OCI-LY3 (cell line): ENCODE data around the gene PLEKHA4.
A peak's percentile ranks its signal among the peaks of the same experiment; 100 is the strongest.

ENCODE experiments used
- H2AFZ ChIP-seq: fragments of 200-600, 300-600 bp; shearing (Covaris generic); 2 replicates; pipeline ENCODE4 v1.6.0; 2014; ENCODE audit warnings: antibody characterized with exemption, low read depth, low read length
- H3K27ac ChIP-seq: fragments of 200-600, 300-600 bp; sonication (generic); 2 replicates; pipeline ENCODE4 v1.5.1; 2014; ENCODE audit warnings: mild to moderate bottlenecking, low read length, moderate library complexity, mixed read lengths
- H3K27me3 ChIP-seq: fragments of 200-600, 300-600 bp; sonication (generic); 2 replicates; pipeline ENCODE4 v1.6.1; 2014; ENCODE audit warnings: low read depth, low read length, mixed read lengths
- H3K36me3 ChIP-seq: fragments of 200-600, 300-600 bp; sonication (generic); replicated peaks from 2 replicates; pipeline ENCODE3; 2014; ENCODE audit warnings: low read depth, low read length, mixed read lengths
- H3K4me1 ChIP-seq: fragments of 300-600, 200-600 bp; sonication (generic); 2 replicates; pipeline ENCODE4 v1.6.1; 2014; ENCODE audit warnings: low read length, mixed read lengths
- H3K4me2 ChIP-seq: fragments of 200-600, 300-600 bp; sonication (generic); 2 replicates; pipeline ENCODE4 v1.6.1; 2014; ENCODE audit warnings: low read length, mixed read lengths
- H3K4me3 ChIP-seq: fragments of 300-600, 200-600 bp; sonication (generic); 2 replicates; pipeline ENCODE4 v1.5.1; 2014; ENCODE audit warnings: antibody characterized with exemption, mild to moderate bottlenecking, low read length, moderate library complexity
- H3K79me2 ChIP-seq: fragments of 300-600, 200-600 bp; shearing (Covaris generic); 2 replicates; pipeline ENCODE4 v1.6.1; 2014; ENCODE audit warnings: mild to moderate bottlenecking, low read length, mixed read lengths
- H3K9ac ChIP-seq: fragments of 300-600, 200-600 bp; shearing (Covaris generic); 2 replicates; pipeline ENCODE4 v1.6.0; 2014; ENCODE audit warnings: mild to moderate bottlenecking, low read length, moderate library complexity
- H3K9me3 ChIP-seq: fragments of 200-600, 300-600 bp; shearing (Covaris generic); 2 replicates; pipeline ENCODE4 v1.6.1; 2014; ENCODE audit warnings: low read length, mixed read lengths; ENCODE audit not compliant: insufficient read depth
- H4K20me1 ChIP-seq: fragments of 200-600, 300-600 bp; sonication (generic); 2 replicates; pipeline ENCODE4 v1.6.1; 2016; ENCODE audit warnings: low read length, mixed read lengths; ENCODE audit not compliant: insufficient read depth
- EZH2phosphoT487 ChIP-seq: fragments of 200-600 bp; shearing (Covaris generic); IDR thresholded peaks from 2 replicates; pipeline ENCODE4 v1.6.1; 2018; ENCODE audit warnings: antibody characterized with exemption, mixed run types, low read depth
- TF ChIP-seq, protein P1 (sequence below): fragments of 200-600, 300-600 bp; sonication (generic); IDR thresholded peaks from 2 replicates; pipeline ENCODE4 v1.5.1; 2014; ENCODE audit warnings: antibody characterized with exemption, low read length, low read depth

Gene PLEKHA4

GRCh38 chr19:48867746-48868113 lies 687 bp downstream of the PLEKHA4 start:
- H4K20me1 ChIP-seq, result no peaks in the 10 kb centered on the region
- H3K4me3 ChIP-seq, result peak overlapping the region; percentile 38
- H3K36me3 ChIP-seq, result peaks cover 4% of the 10 kb centered on the region
- peak overlapping the region; percentile 80 for H2AFZ ChIP-seq
- H3K27ac ChIP-seq, result no peak overlapping the region
- H3K4me2 ChIP-seq, result peak overlapping the region; percentile 62
- H3K9ac ChIP-seq, result peak overlapping the region; percentile 44
- peaks cover 4% of the 10 kb centered on the region; the same call in 1 of the 2 replicates for H3K27me3 ChIP-seq
- H3K4me1 ChIP-seq, result peaks cover 38% of the 10 kb centered on the region
- no peaks in the 10 kb centered on the region for H3K9me3 ChIP-seq
- peaks cover 6% of the 10 kb centered on the region for H3K79me2 ChIP-seq
- TF ChIP-seq EZH2phosphoT487, result no peak
- TF ChIP-seq, protein P1, sequence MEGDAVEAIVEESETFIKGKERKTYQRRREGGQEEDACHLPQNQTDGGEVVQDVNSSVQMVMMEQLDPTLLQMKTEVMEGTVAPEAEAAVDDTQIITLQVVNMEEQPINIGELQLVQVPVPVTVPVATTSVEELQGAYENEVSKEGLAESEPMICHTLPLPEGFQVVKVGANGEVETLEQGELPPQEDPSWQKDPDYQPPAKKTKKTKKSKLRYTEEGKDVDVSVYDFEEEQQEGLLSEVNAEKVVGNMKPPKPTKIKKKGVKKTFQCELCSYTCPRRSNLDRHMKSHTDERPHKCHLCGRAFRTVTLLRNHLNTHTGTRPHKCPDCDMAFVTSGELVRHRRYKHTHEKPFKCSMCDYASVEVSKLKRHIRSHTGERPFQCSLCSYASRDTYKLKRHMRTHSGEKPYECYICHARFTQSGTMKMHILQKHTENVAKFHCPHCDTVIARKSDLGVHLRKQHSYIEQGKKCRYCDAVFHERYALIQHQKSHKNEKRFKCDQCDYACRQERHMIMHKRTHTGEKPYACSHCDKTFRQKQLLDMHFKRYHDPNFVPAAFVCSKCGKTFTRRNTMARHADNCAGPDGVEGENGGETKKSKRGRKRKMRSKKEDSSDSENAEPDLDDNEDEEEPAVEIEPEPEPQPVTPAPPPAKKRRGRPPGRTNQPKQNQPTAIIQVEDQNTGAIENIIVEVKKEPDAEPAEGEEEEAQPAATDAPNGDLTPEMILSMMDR, result no peak

DNA sequence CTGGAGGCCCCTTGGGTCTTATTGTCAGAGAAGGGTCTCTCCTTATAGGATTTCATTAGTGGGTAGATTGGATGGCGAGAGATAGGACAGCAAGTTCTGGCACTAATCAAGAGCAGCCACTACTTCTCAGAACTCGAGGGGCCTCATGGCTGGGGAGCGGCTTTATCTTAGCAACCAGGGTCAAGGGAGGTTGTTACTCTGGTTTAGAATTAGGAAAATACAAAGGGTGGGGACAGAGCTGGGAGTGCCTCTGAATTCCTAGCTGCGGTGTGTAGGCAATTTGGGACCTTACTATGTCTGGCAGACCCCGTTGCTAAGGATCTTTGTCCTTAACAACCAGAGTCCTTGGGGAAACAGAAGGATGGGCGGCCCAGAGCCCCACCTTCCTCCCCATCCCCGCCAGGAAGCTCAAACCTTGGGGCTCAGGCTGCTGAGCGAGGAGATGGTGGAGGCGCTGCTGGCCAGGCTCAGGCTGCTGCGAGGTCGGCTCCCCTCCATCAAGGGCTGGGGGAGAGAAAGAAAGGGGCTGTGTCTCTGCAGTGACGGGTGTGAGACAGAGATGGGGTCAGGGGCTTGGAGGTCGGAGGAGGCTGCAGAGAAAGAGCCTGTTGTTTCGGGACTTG lies 1.2 kb downstream of the PLEKHA4 start:
- H3K4me1 ChIP-seq, result peaks cover 38% of the 10 kb centered on the region
- H3K27ac ChIP-seq, result no peak overlapping the region
- TF ChIP-seq, protein P1, result no peak
- no peak for TF ChIP-seq EZH2phosphoT487
- no peak overlapping the region for H3K9ac ChIP-seq
- H3K4me3 ChIP-seq, result no peak overlapping the region
- peak overlapping the region; percentile 62 for H3K4me2 ChIP-seq
- H3K36me3 ChIP-seq, result no peaks in the 10 kb centered on the region
- peaks cover under 1% of the 10 kb centered on the region for H3K79me2 ChIP-seq
- peaks cover 4% of the 10 kb centered on the region; the same call in 1 of the 2 replicates for H3K27me3 ChIP-seq
- H4K20me1 ChIP-seq, result no peaks in the 10 kb centered on the region
- H3K9me3 ChIP-seq, result no peaks in the 10 kb centered on the region
- H2AFZ ChIP-seq, result no peak overlapping the region

DNA sequence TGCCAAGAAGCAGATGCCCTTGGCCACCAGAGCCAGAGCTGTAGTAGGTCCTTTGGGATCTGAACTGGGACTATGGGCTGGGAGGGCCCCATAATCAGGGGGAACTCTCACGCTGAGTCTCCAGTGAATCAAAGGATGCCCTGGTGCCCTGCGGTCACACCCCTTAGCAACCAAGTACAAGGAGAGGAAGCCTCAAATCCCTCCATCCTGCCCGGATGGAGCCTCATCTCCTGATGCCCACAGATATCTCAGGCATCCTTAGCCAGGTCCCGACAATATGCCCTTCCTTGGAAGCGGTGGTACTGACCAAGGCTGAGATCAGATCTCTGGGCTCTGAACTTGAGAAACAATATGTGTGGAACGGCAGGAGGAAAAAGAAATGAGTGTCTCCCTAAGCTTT lies 1.7 kb downstream of the PLEKHA4 start:
- Histone ChIP-seq H3K9ac (no peak overlapping the region), H3K36me3 (no peaks in the 10 kb centered on the region), H3K79me2 (no peaks in the 10 kb centered on the region), H3K9me3 (no peaks in the 10 kb centered on the region), H3K27ac (no peak overlapping the region), H3K4me2 (peak overlapping the region; percentile 39), H3K27me3 (peaks cover 4% of the 10 kb centered on the region; the same call in 1 of the 2 replicates), H3K4me3 (peak overlapping the region; percentile 9; the same call in 1 of the 2 replicates), H3K4me1 (peaks cover 35% of the 10 kb centered on the region), H2AFZ (no peak overlapping the region), H4K20me1 (no peaks in the 10 kb centered on the region)
- no peak for TF ChIP-seq EZH2phosphoT487

GRCh38 chr19:48862827-48863226 lies 5.6 kb downstream of the PLEKHA4 start:
- no peak overlapping the region for H2AFZ ChIP-seq
- no peak overlapping the region for H3K9ac ChIP-seq
- no peaks in the 10 kb centered on the region for H4K20me1 ChIP-seq
- peaks cover 4% of the 10 kb centered on the region; the same call in 1 of the 2 replicates for H3K27me3 ChIP-seq
- H3K27ac ChIP-seq, result no peak overlapping the region
- H3K9me3 ChIP-seq, result no peaks in the 10 kb centered on the region
- no peaks in the 10 kb centered on the region for H3K79me2 ChIP-seq
- TF ChIP-seq, protein P1, result no peak
- no peak for TF ChIP-seq EZH2phosphoT487
- no peaks in the 10 kb centered on the region for H3K36me3 ChIP-seq
- H3K4me3 ChIP-seq, result no peak overlapping the region
- no peak overlapping the region for H3K4me2 ChIP-seq
- peaks cover 20% of the 10 kb centered on the region for H3K4me1 ChIP-seq
